NT2/D1 (cell line): ENCODE measurements around the gene HIP1.

Source experiments
- YY1 ChIP-seq: IDR thresholded peaks from 2 replicates; pipeline ENCODE4 v1.6.1; 2011; ENCODE audit not compliant: insufficient read length, insufficient read depth
- ZNF274 ChIP-seq: IDR thresholded peaks from 2 replicates; pipeline ENCODE4 v1.6.1; 2011; ENCODE audit warnings: mild to moderate bottlenecking, low read depth, low read length

- TF ChIP-seq ZNF274: no peak
- TF ChIP-seq YY1: no peak
Measured at GRCh38 chr7:75572814-75573213, 165.9 kb downstream of the HIP1 start.
